ENCODE data around the gene APH1B.

DNA sequence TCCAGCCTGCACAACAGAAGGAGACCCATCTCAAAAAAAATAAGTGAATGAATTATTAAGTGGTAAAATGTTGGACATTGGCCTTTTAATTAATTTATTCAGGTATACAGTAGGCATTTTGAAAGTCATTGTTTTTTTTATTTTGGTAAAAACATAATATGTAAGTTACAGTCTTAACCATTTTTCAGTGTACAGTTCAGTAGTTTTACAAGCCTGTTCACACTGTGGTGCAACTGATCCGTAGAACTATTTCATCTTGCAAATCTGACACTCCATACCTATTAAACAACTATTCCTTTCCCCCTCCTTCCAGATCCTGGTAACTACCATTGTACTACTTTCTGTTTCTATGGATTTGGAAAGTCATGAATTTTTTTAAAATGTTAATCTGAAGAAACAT lies 36.1 kb upstream of the APH1B start:
- TF ChIP-seq, protein P1, sequence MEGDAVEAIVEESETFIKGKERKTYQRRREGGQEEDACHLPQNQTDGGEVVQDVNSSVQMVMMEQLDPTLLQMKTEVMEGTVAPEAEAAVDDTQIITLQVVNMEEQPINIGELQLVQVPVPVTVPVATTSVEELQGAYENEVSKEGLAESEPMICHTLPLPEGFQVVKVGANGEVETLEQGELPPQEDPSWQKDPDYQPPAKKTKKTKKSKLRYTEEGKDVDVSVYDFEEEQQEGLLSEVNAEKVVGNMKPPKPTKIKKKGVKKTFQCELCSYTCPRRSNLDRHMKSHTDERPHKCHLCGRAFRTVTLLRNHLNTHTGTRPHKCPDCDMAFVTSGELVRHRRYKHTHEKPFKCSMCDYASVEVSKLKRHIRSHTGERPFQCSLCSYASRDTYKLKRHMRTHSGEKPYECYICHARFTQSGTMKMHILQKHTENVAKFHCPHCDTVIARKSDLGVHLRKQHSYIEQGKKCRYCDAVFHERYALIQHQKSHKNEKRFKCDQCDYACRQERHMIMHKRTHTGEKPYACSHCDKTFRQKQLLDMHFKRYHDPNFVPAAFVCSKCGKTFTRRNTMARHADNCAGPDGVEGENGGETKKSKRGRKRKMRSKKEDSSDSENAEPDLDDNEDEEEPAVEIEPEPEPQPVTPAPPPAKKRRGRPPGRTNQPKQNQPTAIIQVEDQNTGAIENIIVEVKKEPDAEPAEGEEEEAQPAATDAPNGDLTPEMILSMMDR (IDR thresholded peaks at IDR 0.05) = no peak
- TF ChIP-seq POLR2AphosphoS5 (IDR thresholded peaks at IDR 0.05) = no peak

All from gastroesophageal sphincter (tissue), 3 donors.